Left ventricle myocardium superior (tissue), 1 donor: ENCODE data around the gene PDE11A. TPM values are rescaled to one million over a fixed set of nuclear protein-coding genes. Genes with fewer than 3 reads are reported as not detected.
A peak's percentile ranks its signal among the peaks of the same experiment; 100 is the strongest.

Experiments
- ATAC-seq: fragments of 200-7000 bp; cut with Tn5 transposase; one replicate; pipeline ENCODE4 v1.9.1; 2020; ENCODE audit warnings: mild to moderate bottlenecking, moderate library complexity
- DNase-seq: peaks from one replicate; pipeline ENCODE4 v3.0.0-alpha.2; 2020
- intact Hi-C: fragments of 100-400 bp; cut with micrococcal nuclease; formaldehyde crosslinking; loops from one replicate; pipeline ENCODE4 v1.11.0; 2022
- total RNA-seq: library from RNA; stranded (reverse); fragmentation: NEBNext Ultra II Directional; extraction: Animal tissue kit (Norgen Biotek cat#: 25700); gene quantifications from one replicate; pipeline ENCODE4 v1.2.1, GENCODE V29; 2021
- donor health status: DM: no; HTN: yes; CAD: no; lungs with severe emphysema.

Gene PDE11A
- total RNA-seq, 1 donor from 2014 or later, result 4.4 TPM

- no peak for ATAC-seq
- DNase-seq, result no peak
- intact Hi-C loops, result no loop called here
Measured at GRCh38 chr2:177692042-177692782, 380.4 kb downstream of the PDE11A start.

DNA sequence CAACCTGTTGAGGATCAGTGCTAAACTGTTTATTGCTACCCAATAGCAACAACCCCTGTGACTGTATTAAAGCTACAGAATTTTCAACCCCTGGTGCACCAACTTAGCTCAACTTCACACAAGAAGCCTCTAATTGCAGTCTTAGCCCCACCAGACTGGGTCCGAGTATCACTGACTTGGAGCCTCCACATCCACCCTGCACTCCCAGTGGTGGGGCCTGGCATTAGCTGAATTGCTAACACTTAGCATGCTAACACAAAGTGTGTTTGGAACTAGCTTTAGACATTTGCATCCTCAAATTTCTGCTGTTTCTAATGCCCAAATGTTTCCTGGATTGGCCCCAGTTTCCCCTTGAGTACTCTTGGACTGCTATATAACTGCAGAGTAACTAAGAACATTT is 381.4 kb downstream of the PDE11A start:
- intact Hi-C loops, result no loop called here
- no peak for ATAC-seq
- DNase-seq, result no peak

DNA sequence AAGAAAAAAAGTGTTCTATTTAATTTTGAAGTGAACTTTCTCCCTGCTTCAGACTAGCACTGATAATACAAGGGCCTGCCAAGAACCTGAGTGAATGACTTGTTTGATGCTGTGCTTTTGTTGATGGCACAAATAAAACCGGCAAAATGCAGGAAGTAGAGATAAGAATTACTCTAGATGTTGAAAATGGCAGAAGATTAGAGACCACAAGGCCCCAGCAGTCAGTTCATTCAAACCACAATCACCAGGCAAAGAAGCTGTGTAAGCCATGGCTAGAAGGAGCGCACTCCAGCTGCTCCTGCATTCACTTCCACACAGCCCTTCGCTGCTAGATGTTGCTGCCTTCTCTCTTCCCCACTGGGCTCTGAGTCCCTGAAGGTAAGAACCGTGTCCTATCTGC is 383.0 kb downstream of the PDE11A start:
- intact Hi-C loops, result no loop called here
- ATAC-seq (no peak), DNase-seq (no peak)

- ATAC-seq (no peak), DNase-seq (no peak)
- intact Hi-C loops, result no loop called here
Measured at GRCh38 chr2:177688844-177689243, 383.7 kb downstream of the PDE11A start.

GRCh38 chr2:177683661-177684069 is 388.9 kb downstream of the PDE11A start:
- DNase-seq, result no peak
- intact Hi-C loops, result no loop called here
- ATAC-seq, result no peak

DNA sequence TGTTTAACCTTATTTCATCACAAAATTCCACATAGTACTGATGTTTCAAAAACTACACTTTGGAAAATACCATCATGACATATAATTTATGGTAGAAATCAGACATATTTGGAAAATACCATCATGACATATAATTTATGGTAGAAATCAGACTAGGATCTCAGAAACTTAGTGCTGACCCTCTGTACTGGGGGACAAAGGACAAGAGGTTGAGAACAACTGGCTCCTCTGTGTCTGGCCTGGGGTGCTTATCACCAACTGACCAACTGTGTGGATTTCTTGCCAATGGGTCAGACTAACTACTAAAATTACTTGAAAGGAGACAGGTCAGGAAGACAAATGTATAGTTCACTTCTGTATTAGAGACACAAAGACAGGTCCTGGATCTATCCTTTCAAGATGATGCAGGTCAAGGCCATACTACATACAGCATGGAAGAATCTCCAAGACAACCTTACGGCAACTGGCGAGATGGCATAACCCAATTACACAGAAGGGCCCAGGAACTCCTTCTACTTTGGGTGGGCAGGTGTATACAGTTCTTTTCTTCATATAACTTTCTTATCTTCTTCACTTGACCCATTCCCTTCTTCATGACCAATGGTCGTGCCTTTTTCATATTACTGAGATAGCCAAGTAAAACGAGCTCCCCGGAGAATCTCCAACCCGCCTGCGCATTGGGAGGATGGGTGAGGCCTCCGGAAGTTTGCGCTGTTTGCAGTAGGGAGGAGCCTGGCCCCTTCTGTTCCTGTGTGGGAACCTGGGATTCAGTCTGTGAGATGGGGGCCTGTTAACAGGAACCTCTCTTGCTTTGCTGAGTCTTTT is 389.5 kb downstream of the PDE11A start:
- no peak for DNase-seq
- ATAC-seq, result no peak
- intact Hi-C loops, result no loop called here

DNA sequence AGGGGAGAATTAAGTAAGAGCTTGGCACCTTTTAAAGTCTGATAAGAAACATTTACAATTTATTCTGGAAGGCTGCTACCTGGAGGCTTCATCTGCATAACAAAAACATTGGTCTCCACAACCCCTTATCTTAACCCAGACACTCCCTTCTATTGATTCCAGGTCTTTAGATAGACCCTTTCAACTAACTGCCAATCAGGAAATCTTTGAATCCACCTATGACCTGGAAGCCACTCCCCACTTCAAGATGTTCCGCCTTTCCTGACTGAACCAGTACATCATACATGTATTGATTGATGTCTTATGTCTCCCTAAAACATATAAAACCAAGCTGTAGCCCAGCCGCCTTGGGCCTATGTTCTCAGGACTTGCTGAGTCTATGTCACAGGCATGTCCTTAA is 390.6 kb downstream of the PDE11A start:
- intact Hi-C loops, result no loop called here
- DNase-seq (no peak), ATAC-seq (no peak)

- intact Hi-C loops, result no loop called here
- DNase-seq, result no peak
- ATAC-seq, result no peak
Measured at GRCh38 chr2:177680866-177681712, 391.5 kb downstream of the PDE11A start.

DNA sequence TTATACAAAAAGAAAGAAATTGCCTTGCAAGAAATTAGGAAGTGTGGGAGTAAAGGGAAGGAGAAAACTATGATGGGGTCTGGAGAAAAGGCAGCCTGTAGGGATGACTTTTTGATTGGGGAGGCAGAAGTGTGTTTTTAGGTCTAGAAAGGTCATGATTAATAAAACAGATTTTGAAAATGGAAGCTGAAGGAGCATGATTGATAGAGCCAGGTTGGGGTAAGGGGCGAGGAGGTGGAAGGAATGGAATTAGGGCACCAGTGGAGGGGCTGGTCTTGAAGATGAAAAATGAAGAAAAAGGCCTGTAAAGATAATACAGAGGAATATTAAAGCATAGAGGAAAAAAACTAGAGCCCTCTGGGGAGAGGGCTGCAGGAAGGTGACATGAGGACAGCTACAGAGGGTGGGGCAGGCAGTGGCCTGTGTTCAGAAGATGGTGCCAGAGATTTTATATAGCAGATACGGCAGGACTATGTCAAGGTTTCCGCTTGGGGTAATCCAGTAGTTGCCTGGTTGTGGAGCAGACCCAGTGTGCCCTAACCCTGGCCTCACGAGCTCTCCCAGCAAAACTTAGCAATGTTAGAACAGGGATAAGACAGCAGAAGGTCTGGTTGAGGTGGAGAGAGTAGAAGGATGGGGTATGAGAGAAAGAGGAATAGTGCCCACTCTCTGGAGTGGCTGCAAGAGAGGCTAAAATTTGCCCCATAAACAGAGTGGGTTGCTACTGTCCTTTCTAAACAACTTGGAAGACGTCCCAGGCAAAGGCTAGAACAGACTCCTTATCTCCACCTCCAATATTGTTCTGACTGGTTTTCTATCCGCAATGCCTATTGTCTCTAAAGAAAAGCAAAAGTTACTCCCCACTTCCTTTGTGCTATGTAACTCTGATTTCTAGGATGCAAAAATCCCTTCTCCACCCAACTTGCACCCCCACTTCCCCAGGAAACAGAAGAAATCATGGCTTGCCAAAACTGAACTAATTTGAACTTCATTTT is 392.7 kb downstream of the PDE11A start:
- peak; percentile 78 for ATAC-seq
- DNase-seq, result no peak
- intact Hi-C loops, result no loop called here

DNA sequence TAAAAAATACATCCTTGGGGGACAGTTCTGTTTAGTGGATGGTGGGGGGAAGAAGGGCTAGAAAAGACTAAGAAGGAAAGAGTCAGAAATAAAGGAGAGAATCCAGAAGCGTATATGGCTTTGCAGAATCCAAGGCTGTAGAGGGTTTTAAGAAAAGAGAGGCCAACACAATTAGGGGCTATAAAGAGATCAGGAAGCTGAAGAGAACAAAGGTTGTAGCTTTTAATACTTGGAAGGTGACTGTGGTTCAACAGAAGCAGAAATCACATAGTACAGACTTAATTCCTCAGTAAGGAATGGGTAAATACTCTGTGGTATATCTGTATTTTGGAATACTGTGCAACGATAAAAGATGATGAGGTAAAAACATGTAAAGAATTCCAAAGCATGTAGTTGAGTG is 393.6 kb downstream of the PDE11A start:
- DNase-seq (no peak), ATAC-seq (no peak)
- intact Hi-C loops, result no loop called here

- ATAC-seq (no peak), DNase-seq (no peak)
- intact Hi-C loops, result no loop called here
Measured at GRCh38 chr2:177676636-177677035, 395.9 kb downstream of the PDE11A start.

DNA sequence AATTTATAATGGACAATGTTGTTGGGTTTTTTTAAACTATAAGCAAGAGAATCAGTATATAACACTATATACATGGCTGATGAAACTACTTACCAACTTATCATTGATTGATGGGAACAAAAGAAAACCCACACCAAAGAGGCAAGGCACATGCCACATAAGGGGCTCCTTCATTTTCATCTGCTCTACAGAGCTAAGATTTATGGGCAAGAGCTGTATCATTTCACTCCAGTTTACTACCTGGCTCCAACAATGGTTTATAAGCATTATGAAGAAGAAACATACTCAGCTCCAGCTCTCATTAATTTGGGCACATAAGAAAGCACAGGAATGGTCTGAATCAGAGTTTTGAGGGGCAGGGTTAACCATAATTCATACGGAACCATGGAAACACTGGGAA is 396.8 kb downstream of the PDE11A start:
- ATAC-seq (no peak), DNase-seq (no peak)
- intact Hi-C loops, result no loop called here

GRCh38 chr2:177675350-177675821 is 397.2 kb downstream of the PDE11A start:
- DNase-seq (no peak), ATAC-seq (no peak)
- intact Hi-C loops, result no loop called here

GRCh38 chr2:177673602-177674595 is 398.7 kb downstream of the PDE11A start:
- intact Hi-C loops, result no loop called here
- ATAC-seq, result no peak
- DNase-seq, result no peak

DNA sequence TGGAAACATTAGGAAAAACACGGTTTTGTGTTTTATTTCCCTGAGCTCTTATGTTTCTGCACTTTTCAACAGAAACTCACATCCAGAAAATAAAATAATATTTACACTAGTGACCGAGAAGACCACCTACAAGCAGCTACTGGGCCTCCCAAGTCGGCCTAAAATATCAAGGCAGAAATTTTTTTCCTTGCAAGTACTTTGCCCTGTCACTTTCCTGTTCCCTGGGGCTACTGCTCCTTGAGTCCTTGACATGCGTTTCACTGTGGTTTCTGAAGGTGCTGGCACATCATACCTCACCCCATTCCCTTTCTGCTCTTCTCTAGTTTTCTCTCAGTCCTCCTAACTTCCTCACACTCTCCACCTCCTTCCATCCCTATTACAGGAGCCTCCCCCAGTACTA is 400.9 kb downstream of the PDE11A start:
- no peak for DNase-seq
- intact Hi-C loops, result no loop called here

GRCh38 chr2:177670791-177671535 is 401.6 kb downstream of the PDE11A start:
- intact Hi-C loops, result no loop called here
- ATAC-seq (no peak), DNase-seq (no peak)

More for the DNA sequence above, 400.9 kb downstream of the PDE11A start:
- no peak for ATAC-seq
